ENCODE measurements around the gene MRM2.

DNA sequence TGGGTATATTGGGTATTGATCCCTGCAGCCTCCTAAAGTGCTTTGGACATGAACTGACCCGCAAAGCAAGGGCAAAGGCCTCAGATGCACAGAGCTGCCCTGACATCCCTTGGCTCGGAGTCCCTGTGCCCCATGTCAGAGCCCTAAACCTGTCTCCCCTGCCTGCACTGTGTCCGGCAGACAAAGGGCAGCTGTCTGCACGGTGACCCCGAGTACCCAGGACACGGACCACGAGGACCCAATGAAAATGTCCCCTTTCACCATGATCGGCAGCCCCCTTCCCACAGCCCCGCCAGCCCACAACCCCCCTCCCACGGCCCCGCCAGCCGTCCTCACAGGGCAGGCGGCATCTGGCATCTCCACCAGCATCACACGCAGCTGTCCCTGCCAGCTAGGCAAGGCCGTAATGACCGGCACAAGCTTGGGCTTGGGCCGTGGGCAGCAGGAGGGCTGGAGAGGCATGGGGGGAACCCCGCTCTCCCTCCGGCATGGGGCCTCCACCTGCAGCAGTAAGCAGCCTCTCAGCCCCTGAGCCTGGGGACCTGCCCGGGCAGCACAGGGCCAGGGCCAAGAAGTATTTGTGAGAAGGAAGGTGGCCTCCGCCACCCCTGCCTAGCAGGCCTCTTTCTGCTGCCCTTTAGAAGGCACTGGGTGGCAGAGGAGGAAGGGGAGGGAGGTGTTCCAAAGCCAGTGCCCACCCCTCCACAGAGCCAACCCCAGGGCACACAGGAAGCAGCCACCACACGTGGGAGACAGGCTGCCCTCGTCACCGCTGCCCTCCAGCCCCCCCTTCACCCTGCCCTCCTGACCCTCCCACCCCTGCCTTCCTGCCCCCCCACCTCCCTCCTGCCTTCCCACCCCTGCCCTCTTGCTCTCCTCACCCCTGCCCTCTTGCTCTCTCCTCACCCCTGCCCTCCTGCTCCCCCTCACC, 10.1 kb upstream of the MRM2 start:
- no peak for TF ChIP-seq SIN3A (IDR thresholded peaks at IDR 0.05; ENCODE audit: borderline replicate concordance, insufficient read depth, low read length)
- TF ChIP-seq POLR2AphosphoS5 (IDR thresholded peaks at IDR 0.05; ENCODE audit: low read depth, low read length) = no peak

All from PFSK-1 (cell line).